ENCODE measurements around the gene ADGRG6.
"Not testable (repeated sequence)": the region's sequence is repeated elsewhere in the genome, so short reads cannot be mapped to it uniquely, and the experiment has no call there.

Gene ADGRG6

GRCh38 chr6:142301651-142302391 is at the start of gene ADGRG6:
ADGRG6 (plus strand) TSS chr6:142302007; CDS start chr6:142302330, 323 bp downstream.
- peak; percentile 69 for DNase-seq

GRCh38 chr6:142254513-142254912 is 47.3 kb upstream of the ADGRG6 start:
- no peak for DNase-seq

DNA sequence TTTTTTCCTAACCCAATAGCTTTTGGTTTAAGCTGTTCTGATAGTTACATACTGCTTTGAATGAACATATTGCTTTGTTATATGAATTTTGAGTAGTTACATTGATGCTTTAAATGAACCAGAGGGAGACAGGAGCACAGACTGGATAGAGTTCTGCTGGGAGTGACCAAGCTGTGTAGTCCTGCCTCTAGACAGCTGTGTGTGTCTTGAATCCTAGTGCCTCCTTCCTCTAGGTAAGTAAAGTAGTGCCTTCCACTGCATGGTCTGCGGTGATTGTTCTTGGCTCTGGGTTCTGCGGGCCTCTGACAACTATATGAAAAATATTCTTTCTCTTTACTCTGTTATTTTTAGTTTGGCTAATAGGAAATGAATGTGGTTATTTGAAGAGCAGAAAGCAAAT is 46.0 kb upstream of the ADGRG6 start:
- no peak for DNase-seq

- DNase-seq = no peak
Observed at GRCh38 chr6:142258305-142258704, 43.5 kb upstream of the ADGRG6 start.

GRCh38 chr6:142258757-142259156 is 43.0 kb upstream of the ADGRG6 start:
- no peak for DNase-seq

- no peak for DNase-seq
Observed at GRCh38 chr6:142260748-142261147, 41.1 kb upstream of the ADGRG6 start.

- DNase-seq = no peak
Observed at GRCh38 chr6:142262231-142262630, 39.6 kb upstream of the ADGRG6 start.

- no peak for DNase-seq
Observed at GRCh38 chr6:142265476-142265875, 36.3 kb upstream of the ADGRG6 start.

GRCh38 chr6:142266060-142266459 is 35.7 kb upstream of the ADGRG6 start:
- DNase-seq = no peak

DNA sequence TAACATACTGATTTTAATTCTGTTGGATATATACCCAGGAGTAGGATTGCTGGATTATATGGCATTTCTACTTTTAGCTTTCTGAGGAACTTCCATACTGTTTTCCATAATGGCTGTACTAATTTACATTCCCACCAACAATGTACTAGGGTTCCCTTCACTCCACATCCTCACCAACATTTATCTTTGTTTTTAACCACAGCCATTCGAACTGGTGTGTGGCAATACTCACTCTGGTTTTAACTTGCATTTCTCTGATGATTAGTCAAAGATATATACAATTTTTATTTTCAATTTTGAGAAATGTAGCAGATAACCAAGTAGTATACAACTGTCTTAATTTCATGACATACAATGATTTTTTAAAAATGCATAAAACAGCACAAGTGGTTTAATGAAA is 30.3 kb upstream of the ADGRG6 start:
- DNase-seq = no peak

DNA sequence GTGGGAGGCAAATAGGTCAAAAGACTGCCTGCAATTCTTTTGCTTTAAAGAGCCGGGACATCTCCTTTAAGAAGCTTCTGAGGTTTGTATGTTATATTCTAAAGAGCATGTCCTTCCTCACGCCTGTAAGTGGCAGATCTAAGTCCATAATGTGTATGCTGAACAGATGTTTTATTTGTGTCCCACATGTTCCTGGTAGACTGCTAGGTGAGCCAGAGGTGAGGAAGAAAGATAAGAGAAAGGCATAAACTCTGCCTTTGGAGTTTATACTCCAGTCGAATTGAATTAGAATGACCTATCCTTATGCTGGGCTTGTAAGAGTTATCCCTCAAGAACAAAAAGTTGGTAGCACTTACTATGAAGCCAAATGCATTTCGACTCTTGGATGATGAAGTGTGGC is 27.2 kb upstream of the ADGRG6 start:
- no peak for DNase-seq

- no peak for DNase-seq
Observed at GRCh38 chr6:142275236-142276006, 26.4 kb upstream of the ADGRG6 start.

DNA sequence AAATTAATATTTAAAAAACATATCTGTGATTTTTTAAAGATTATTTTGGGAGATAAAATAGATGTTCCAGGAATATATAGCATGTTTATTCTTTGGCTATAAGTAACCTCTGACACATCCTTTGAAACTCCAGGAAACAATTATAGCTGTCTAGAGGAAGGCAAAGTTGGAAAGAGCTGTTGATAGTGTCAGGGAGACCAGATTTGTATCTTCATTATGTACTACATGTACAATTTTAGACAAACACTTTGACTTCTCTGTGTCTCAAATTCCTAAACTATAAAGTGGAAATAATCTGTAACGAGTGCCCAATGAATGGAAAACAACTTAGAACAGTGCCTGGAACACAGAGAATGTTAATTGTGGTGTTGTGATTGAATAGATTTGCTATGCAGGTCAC is 25.6 kb upstream of the ADGRG6 start:
- DNase-seq = no peak

DNA sequence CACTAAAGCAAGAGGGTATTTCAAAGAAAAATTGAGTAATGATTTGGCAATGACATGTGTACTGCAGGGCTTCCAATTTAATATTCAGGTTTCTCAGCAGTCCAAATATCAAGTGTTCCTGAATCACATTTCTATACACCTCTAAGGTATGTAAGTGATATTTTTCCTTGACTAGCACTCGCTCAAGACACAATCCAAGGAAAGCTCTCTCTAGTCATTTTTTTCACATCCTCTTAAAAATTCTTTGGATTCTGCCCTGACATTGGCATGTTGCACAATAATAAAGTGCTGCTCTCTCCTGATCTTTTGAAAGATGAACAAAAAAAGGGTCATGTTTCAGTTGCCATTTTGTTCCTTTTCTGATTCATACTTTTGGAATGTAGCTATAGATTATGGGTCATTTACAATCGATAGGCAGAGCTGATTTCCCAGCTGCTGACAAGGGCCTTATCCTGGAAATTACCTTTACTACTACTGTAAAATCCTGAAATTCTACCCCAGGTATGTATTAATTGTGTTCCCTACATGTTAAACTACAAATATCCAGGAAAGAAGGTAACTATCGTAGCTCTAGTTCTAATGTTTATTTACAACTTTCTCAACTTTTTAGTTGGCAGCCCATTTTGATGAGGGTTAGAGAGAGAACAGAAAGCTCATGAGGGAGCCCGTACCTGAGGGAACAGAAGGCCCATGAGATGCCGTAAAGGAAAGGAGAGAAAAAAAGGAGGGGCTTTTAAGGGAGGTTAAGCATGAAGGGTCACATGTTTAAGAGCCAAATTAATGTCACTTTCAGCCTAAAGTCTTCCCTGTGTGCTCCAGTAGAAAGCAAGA is 22.2 kb upstream of the ADGRG6 start:
- no peak for DNase-seq

- no peak for DNase-seq
Observed at GRCh38 chr6:142280265-142280664, 21.5 kb upstream of the ADGRG6 start.

- no peak for DNase-seq
Observed at GRCh38 chr6:142280927-142281326, 20.9 kb upstream of the ADGRG6 start.

DNA sequence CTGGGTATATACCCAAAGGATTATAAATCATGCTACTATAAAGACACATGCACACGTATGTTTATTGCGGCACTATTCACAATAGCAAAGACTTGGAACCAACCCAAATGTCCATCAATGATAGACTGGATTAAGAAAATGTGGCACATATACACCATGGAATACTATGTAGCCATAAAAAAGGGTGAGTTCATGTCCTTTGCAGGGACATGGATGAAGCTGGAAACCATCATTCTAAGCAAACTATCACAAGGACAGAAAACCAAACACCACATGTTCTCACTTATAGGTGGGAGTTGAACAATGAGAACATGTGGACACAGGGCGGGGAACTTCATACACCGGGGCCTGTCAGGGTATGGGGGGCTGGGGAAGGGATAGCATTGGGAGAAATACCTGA is 18.7 kb upstream of the ADGRG6 start:
- not testable (repeated sequence) for DNase-seq

- no peak for DNase-seq
Observed at GRCh38 chr6:142284419-142284818, 17.4 kb upstream of the ADGRG6 start.

DNA sequence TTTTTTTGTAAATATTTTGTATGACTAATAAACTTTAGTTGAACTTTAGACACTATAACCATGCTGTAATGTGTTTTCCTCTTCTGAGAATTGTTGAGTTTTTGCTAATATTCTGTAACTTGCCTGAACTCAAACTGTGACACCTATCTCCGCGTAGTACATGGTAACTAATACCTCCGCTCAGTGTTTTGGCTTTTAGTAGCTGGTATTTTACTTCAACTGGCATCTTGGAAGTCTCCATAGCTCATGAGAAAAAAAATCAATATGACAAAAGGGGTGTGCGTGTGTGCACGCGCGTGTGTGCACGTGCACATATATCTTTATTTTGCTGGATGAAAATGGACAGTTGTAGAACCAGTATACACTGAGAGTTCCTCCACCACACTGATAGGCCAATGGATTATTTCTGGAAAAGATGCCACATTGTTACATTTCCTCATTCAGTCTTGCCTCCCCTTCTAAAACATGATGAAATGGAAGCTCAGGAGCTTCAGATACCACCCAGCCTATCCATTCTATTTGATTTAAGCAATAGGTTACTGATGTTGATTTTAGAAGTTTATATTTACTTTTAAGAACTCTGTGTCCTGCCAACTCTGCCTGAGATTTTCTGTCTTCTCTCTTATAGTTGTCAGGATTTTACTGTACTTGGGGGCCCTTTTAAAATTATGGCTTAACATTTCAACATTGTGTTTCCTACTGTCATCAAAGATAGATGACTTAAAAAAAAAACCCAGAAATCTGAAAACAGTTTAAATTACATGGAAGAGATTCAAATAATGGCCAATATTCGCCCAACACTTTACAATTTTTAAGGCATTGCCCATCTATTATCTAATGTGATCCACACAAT is 16.3 kb upstream of the ADGRG6 start:
- no peak for DNase-seq

GRCh38 chr6:142286088-142286409 is 15.8 kb upstream of the ADGRG6 start:
- no peak for DNase-seq

DNA sequence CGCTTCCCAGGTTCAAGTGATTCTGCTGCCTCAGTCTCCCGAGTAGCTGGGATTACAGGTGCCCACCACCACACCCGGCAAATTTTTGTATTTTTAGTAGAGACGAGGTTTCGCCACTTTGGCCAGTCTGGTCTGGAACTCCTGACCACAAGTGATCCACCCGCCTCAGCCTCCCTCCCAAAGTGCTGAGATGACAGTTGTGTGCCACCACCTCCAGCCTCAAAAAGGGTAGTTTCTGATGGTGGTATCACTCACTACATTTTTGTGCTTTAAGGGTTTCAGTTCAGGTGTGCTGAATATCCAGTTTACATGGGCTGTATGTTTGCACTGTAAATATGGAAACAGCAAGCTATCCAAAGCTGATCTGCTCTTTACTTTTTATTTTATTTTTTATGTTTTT is 12.1 kb upstream of the ADGRG6 start:
- DNase-seq = no peak

- no peak for DNase-seq
Observed at GRCh38 chr6:142290851-142291250, 11.0 kb upstream of the ADGRG6 start.

DNA sequence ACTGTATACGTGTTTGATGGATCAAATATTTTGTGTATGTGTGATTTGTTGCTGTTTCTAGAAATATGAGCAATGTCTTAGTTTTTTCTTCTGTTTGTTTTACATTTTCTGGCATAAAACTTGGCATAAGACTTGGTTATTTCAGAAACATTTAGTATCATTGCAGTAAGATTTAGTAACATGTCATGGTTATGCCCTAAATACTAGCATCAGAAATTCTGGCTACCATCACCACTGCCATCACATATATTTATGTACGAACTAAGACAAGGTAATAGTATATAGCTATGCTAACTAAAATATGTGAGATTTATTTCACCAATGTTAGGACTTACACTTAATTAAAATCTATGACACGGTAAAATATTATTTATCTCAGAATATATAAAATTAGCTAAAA is 10.3 kb upstream of the ADGRG6 start:
- DNase-seq = no peak
